K562 (cell line): ENCODE data around the gene AGO3. TPM values are rescaled to one million over a fixed set of nuclear protein-coding genes. Genes with fewer than 3 reads are reported as not detected.

Experiments used
- ATAC-seq: fragments of 200-7000 bp; cut with Tn5 transposase; 3 replicates; pipeline ENCODE4 v1.9.1; 2020; ENCODE audit warnings: moderate library complexity
- BruUV-seq: library from RNA; stranded (reverse); fragments of 400-500 nt; replicated peaks from 2 replicates; lab custom pipeline; 2021; lab: Mats Ljungman, UMichigan
- CTCF ChIA-PET: fragments of 300-600 bp; formaldehyde crosslinking; extraction: SDS; loops from one replicate; lab custom pipeline; 2021; ENCODE audit warnings: low intra/inter-chr PET ratio; lab: Yijun Ruan, JAX
- POLR2A ChIA-PET: fragments of 300-600, 350-650 bp; sonication (Branson Sonifier 250); formaldehyde crosslinking; extraction: SDS; loops from one replicate; lab custom pipeline; 2021; ENCODE audit warnings: antibody characterized with exemption, inconsistent platforms; lab: Yijun Ruan, JAX
- DNase-seq, 4 experiments: peaks; one replicate each; pipeline versions ENCODE4 v3.0.0 to v3.0.0-alpha.2; 2011 to 2018; ENCODE audit warnings: low spot score in 3 of 4, mixed read lengths in 3 of 4; ENCODE audit errors: extremely low read depth in 1 of 4
- FAIRE-seq: peaks from 2 replicates; lab custom pipeline; 2011; peaks lifted over from hg19 to GRCh38; lab: Jason Lieb, UNC
- H2AFZ ChIP-seq: 2 replicates; pipeline ENCODE4 v1.6.0; 2011; ENCODE audit warnings: low read depth, low read length, control low read depth, inconsistent platforms
- H3K27ac ChIP-seq: fragments of 200-600 bp; 3 replicates; pipeline ENCODE4 v1.8.0; 2011; ENCODE audit warnings: low read depth, mild to moderate bottlenecking, control low read depth, inconsistent platforms, low read length, moderate library complexity, mixed read lengths; ENCODE audit errors: extremely low read depth
- H3K27me3 ChIP-seq, 2 experiments: fragments of 300-600 bp in 1 of 2; 2 replicates in 1 of 2; 3 replicates in 1 of 2; pipeline versions ENCODE4 v1.6.0 to v1.8.0; 2011; ENCODE audit warnings: inconsistent platforms in 2 of 2, low read length in 2 of 2, mild to moderate bottlenecking in 1 of 2, mixed read lengths in 1 of 2, moderate library complexity in 1 of 2; ENCODE audit not compliant: control insufficient read depth in 2 of 2, insufficient read depth in 2 of 2
- H3K36me3 ChIP-seq: fragments of 300-600 bp; 3 replicates; pipeline ENCODE4 v1.8.0; 2011; ENCODE audit warnings: mild to moderate bottlenecking, low read length, inconsistent platforms; ENCODE audit not compliant: control insufficient read depth, insufficient read depth
- H3K4me1 ChIP-seq, 2 experiments: fragments of 200-600 bp in 1 of 2; replicated peaks in 1 of 2; 2 replicates in 1 of 2; 3 replicates in 1 of 2; pipeline versions ENCODE4 v1.5.1 to v1.8.0; 2011; ENCODE audit warnings: inconsistent platforms in 2 of 2, low read length in 2 of 2, mild to moderate bottlenecking in 1 of 2, mixed read lengths in 1 of 2, moderate library complexity in 1 of 2; ENCODE audit not compliant: control insufficient read depth in 2 of 2, insufficient read depth in 2 of 2
- H3K4me2 ChIP-seq: 2 replicates; pipeline ENCODE4 v1.6.1; 2011; ENCODE audit warnings: low read length, control low read depth, inconsistent platforms, mixed read lengths; ENCODE audit not compliant: insufficient read depth
- H3K4me3 ChIP-seq: fragments of 200-600 bp; sonication (generic), shearing (Covaris generic); 2 replicates; pipeline ENCODE4 v1.5.1; 2016; ENCODE audit warnings: control low read depth, inconsistent platforms
- H3K79me2 ChIP-seq: fragments of 200-600 bp; 3 replicates; pipeline ENCODE4 v1.8.0; 2011; ENCODE audit warnings: low read length, inconsistent platforms; ENCODE audit not compliant: control insufficient read depth, insufficient read depth
- H3K9ac ChIP-seq, 2 experiments: 2 replicates each; pipeline versions ENCODE4 v1.6.0 to v1.6.1; 2011; ENCODE audit warnings: low read depth in 2 of 2, low read length in 2 of 2, control low read depth in 1 of 2, inconsistent platforms in 1 of 2, mild to moderate bottlenecking in 1 of 2, mixed read lengths in 1 of 2; ENCODE audit not compliant: insufficient read depth in 1 of 2
- H3K9me1 ChIP-seq: one replicate; pipeline ENCODE4 v1.6.0; 2011; ENCODE audit warnings: inconsistent platforms, mild to moderate bottlenecking, low read length, moderate library complexity; ENCODE audit not compliant: control insufficient read depth, insufficient read depth
- H3K9me3 ChIP-seq: replicated peaks from 2 replicates; pipeline ENCODE4 v1.5.1; 2011; ENCODE audit warnings: low read depth, low read length, inconsistent platforms; ENCODE audit not compliant: control insufficient read depth, insufficient read depth
- H4K20me1 ChIP-seq: replicated peaks from 2 replicates; pipeline ENCODE4 v1.6.1; 2011; ENCODE audit warnings: low read length, inconsistent platforms, mixed read lengths; ENCODE audit not compliant: control insufficient read depth, insufficient read depth
- BACH1 ChIP-seq: fragments of 200-800 bp; sonication (Bioruptor generic); IDR thresholded peaks from 2 replicates; pipeline ENCODE4 v1.6.1; 2016; ENCODE audit warnings: missing genetic modification characterization, missing compliant biosample characterization
- CBX2 ChIP-seq: fragments of 200-600 bp; sonication (generic); IDR thresholded peaks from one replicate; pipeline ENCODE4 v1.6.1; 2012; ENCODE audit warnings: mild to moderate bottlenecking, low read length, inconsistent platforms; ENCODE audit not compliant: insufficient read depth, poor library complexity, severe bottlenecking
- CCAR2 ChIP-seq: fragments of 200-400 bp; formaldehyde crosslinking; IDR thresholded peaks from 2 replicates; pipeline ENCODE4 v1.6.1; 2017; ENCODE audit warnings: mild to moderate bottlenecking, low read depth, low read length
- KLF6 ChIP-seq: fragments of 250-450 bp; sonication (Bioruptor Pico); IDR thresholded peaks from 2 replicates; pipeline ENCODE4 v1.4.0; 2020; ENCODE audit warnings: mild to moderate bottlenecking, moderate library complexity, borderline replicate concordance
- MTA1 ChIP-seq: fragments of 450-650 bp; IDR thresholded peaks from 2 replicates; pipeline ENCODE4 v1.6.1; 2017; ENCODE audit warnings: borderline replicate concordance
- SIN3A ChIP-seq, 2 experiments: fragments of 150-350 bp in 1 of 2; IDR thresholded peaks; 2 replicates each; pipeline ENCODE4 v1.6.1; 2011 to 2016; ENCODE audit warnings: borderline replicate concordance in 2 of 2, low read depth in 2 of 2, low read length in 2 of 2, mild to moderate bottlenecking in 2 of 2, moderate library complexity in 2 of 2; ENCODE audit not compliant: control insufficient read depth in 1 of 2
- STAT5A ChIP-seq: IDR thresholded peaks from 2 replicates; pipeline ENCODE4 v1.6.1; 2012; ENCODE audit warnings: low read length, inconsistent platforms, borderline replicate concordance
- ZBTB7A ChIP-seq: IDR thresholded peaks from 2 replicates; pipeline ENCODE4 v1.6.1; 2011; ENCODE audit warnings: low read depth, mild to moderate bottlenecking, low read length, moderate library complexity, borderline replicate concordance; ENCODE audit not compliant: control insufficient read depth
- ZKSCAN3 ChIP-seq: fragments of 250-450 bp; sonication (Bioruptor Pico); IDR thresholded peaks from 2 replicates; pipeline ENCODE4 v1.4.0; 2020
- ZNF175 ChIP-seq: fragments of 200-800 bp; sonication (Bioruptor generic); IDR thresholded peaks from 2 replicates; pipeline ENCODE4 v1.6.1; 2016; ENCODE audit warnings: low read depth, mild to moderate bottlenecking, missing genetic modification characterization, missing compliant biosample characterization
- ZNF23 ChIP-seq: fragments of 250-450 bp; sonication (Bioruptor Pico); IDR thresholded peaks from 2 replicates; pipeline ENCODE4 v1.4.0; 2020; ENCODE audit warnings: mild to moderate bottlenecking
- ZNF263 ChIP-seq: sonication (generic); formaldehyde crosslinking; IDR thresholded peaks from 2 replicates; pipeline ENCODE4 v1.8.0; 2022; ENCODE audit warnings: mild to moderate bottlenecking, missing genetic modification reagents, borderline replicate concordance
- in situ Hi-C: fragments of 300-500 bp; cut with MboI; formaldehyde crosslinking; loops from 4 replicates; pipeline ENCODE4 v1.15.0; 2018; ENCODE audit warnings: inconsistent platforms, mixed read lengths
- intact Hi-C: fragments of 100-400 bp; cut with micrococcal nuclease; formaldehyde crosslinking; loops from 2 replicates; pipeline ENCODE4 v1.14.2; 2022
- polyA plus RNA-seq, 8 experiments: library from polyadenylated mRNA; depleted of rRNA in 4 of 8; stranded (reverse) in 5 of 8; unstranded in 3 of 8; fragments of >200 nt; fragmentation: Nextera tagmentation in 2 of 8; fragmentation: Illumina TruSeq in 1 of 8; extraction: Ambion mirVana in 2 of 8; extraction: Trizol in 1 of 8; gene quantifications; 2 replicates each; pipeline versions ENCODE4 v1.2.1 to v1.2.3, GENCODE V29; 2011 to 2014; ENCODE audit warnings: inconsistent platforms in 1 of 8, missing spikeins in 1 of 8
- total RNA-seq, 7 experiments: library from RNA; depleted of rRNA in 6 of 7; stranded (reverse); fragments of >200 nt in 6 of 7; fragmentation: Illumina TruSeq in 2 of 7; extraction: Trizol in 2 of 7; gene quantifications; 2 replicates each; pipeline versions ENCODE4 v1.2.1 to v1.2.3, GENCODE V29; 2011 to 2021; ENCODE audit warnings: low replicate concordance in 1 of 7
- TF ChIP-seq, protein P1 (sequence below): fragments of 450-650 bp; IDR thresholded peaks from 2 replicates; pipeline ENCODE4 v1.6.1; 2016; ENCODE audit warnings: low read depth, mild to moderate bottlenecking, moderate library complexity
- TF ChIP-seq, protein P2 (sequence below): fragments of 450-650 bp; IDR thresholded peaks from 2 replicates; pipeline ENCODE4 v1.6.1; 2016; ENCODE audit warnings: low read depth

AGO3 gene
- total and polyA plus RNA-seq, 9 of the 15 experiments (the other 6 are each of a cell fraction or from before 2014, with no cell fraction given) = 4.5 to 41.5 (median 22.7) TPM

DNA sequence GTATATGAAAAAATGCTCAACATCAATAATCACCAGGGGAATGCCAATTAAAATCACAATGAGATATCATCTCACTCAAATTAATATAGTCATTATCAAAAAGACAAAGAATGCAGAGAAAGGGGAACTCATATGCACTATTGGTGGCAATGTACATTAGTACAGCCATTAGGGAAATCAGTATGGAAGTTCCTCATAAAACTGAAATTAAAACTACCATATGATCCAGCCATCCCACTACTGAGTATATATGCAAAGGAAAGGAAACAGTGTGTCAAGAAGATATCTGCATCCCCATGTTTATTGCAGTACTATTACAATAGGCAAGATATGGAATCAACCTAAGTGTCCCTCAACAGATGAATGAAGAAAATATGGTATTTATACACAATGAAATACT lies 120.9 kb downstream of the AGO3 start:
- intact Hi-C loops (no loop called here), in situ Hi-C loops (no loop called here)
- H3K9ac ChIP-seq = no peak overlapping the region
- no peaks in the 10 kb centered on the region for H3K9me3 ChIP-seq
- no TSS peak for BruUV-seq
- no peaks in the 10 kb centered on the region for H3K4me1 ChIP-seq
- H3K79me2 ChIP-seq = no peaks in the 10 kb centered on the region
- FAIRE-seq (no peak), ATAC-seq (no peak), DNase-seq (no peak)
- H3K4me2 ChIP-seq = no peak overlapping the region
- ChIA-PET POLR2A (interaction anchor here (0.7 kb wide), 1 partner anchor 268 kb away, joined by 3 read pairs; no protein-coding TSS in a partner anchor), CTCF (no interaction called here)
- no peak overlapping the region for H2AFZ ChIP-seq
- H3K4me3 ChIP-seq = no peak overlapping the region
- no peaks in the 10 kb centered on the region for H3K9me1 ChIP-seq
- no peak overlapping the region for H3K27ac ChIP-seq
- peaks cover 21% of the 10 kb centered on the region; the same call in 2 of the 3 replicates for H3K36me3 ChIP-seq
- no peaks in the 10 kb centered on the region for H3K27me3 ChIP-seq
- H4K20me1 ChIP-seq = no peaks in the 10 kb centered on the region
- TF ChIP-seq CBX2 (no peak), MTA1 (no peak), ZBTB7A (no peak), ZNF263 (CRISPR knock-in tag) (no peak), ZKSCAN3 (no peak), ZNF175 (no peak), STAT5A (no peak), CCAR2 (no peak), BACH1 (tag) (no peak), ZNF23 (CRISPR knock-in tag) (no peak), KLF6 (CRISPR knock-in tag) (no peak), SIN3A (IDR thresholded peaks at IDR 0.05; ENCODE audit: borderline replicate concordance in 2 of 2, control insufficient read depth in 1 of 2, low read depth in 2 of 2, low read length in 2 of 2) (no peak)
- TF ChIP-seq, protein P1, sequence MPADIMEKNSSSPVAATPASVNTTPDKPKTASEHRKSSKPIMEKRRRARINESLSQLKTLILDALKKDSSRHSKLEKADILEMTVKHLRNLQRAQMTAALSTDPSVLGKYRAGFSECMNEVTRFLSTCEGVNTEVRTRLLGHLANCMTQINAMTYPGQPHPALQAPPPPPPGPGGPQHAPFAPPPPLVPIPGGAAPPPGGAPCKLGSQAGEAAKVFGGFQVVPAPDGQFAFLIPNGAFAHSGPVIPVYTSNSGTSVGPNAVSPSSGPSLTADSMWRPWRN = no peak
- TF ChIP-seq, protein P2, sequence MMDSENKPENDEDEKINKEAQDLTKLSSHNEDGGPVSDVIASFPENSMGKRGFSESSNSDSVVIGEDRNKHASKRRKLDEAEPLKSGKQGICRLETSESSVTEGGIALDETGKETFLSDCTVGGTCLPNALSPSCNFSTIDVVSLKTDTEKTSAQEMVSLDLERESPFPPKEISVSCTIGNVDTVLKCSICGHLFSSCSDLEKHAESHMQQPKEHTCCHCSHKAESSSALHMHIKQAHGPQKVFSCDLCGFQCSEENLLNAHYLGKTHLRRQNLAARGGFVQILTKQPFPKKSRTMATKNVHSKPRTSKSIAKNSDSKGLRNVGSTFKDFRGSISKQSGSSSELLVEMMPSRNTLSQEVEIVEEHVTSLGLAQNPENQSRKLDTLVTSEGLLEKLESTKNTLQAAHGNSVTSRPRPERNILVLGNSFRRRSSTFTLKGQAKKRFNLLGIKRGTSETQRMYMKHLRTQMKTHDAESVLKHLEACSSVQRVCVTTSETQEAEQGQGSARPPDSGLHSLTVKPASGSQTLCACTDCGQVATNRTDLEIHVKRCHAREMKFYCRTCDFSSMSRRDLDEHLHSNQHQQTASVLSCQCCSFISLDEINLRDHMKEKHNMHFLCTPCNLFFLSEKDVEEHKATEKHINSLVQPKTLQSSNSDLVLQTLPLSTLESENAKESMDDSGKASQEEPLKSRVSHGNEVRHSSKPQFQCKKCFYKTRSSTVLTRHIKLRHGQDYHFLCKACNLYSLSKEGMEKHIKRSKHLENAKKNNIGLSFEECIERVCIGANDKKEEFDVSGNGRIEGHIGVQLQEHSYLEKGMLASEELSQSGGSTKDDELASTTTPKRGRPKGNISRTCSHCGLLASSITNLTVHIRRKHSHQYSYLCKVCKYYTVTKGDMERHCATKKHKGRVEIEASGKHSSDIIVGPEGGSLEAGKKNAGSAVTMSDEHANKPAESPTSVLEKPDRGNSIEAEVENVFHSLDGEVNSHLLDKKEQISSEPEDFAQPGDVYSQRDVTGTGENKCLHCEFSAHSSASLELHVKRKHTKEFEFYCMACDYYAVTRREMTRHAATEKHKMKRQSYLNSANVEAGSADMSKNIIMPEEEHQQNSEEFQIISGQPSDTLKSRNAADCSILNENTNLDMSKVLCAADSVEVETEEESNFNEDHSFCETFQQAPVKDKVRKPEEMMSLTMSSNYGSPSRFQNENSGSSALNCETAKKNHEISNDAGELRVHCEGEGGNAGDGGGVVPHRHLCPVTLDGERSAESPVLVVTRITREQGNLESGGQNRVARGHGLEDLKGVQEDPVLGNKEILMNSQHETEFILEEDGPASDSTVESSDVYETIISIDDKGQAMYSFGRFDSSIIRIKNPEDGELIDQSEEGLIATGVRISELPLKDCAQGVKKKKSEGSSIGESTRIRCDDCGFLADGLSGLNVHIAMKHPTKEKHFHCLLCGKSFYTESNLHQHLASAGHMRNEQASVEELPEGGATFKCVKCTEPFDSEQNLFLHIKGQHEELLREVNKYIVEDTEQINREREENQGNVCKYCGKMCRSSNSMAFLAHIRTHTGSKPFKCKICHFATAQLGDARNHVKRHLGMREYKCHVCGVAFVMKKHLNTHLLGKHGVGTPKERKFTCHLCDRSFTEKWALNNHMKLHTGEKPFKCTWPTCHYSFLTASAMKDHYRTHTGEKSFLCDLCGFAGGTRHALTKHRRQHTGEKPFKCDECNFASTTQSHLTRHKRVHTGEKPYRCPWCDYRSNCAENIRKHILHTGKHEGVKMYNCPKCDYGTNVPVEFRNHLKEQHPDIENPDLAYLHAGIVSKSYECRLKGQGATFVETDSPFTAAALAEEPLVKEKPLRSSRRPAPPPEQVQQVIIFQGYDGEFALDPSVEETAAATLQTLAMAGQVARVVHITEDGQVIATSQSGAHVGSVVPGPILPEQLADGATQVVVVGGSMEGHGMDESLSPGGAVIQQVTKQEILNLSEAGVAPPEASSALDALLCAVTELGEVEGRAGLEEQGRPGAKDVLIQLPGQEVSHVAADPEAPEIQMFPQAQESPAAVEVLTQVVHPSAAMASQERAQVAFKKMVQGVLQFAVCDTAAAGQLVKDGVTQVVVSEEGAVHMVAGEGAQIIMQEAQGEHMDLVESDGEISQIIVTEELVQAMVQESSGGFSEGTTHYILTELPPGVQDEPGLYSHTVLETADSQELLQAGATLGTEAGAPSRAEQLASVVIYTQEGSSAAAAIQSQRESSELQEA = no peak
